Left ventricle myocardium inferior (tissue), 1 donor: Measurements from ENCODE around the gene POLR2J. TPM values are rescaled to one million over a fixed set of nuclear protein-coding genes. Genes with fewer than 3 reads are reported as not detected.
"Not testable (repeated sequence)": the region's sequence is repeated elsewhere in the genome, so short reads cannot be mapped to it uniquely, and the experiment has no call there.

Experiments
- DNase-seq: peaks from one replicate; pipeline ENCODE4 v3.0.0-alpha.2; 2020
- H3K27ac ChIP-seq: fragments of 200-600 bp; replicated peaks from 2 replicates; pipeline ENCODE4 v1.8.0; 2021
- H3K27me3 ChIP-seq: fragments of 200-600 bp; 2 replicates; pipeline ENCODE4 v1.8.0; 2021; ENCODE audit warnings: low read depth
- H3K36me3 ChIP-seq: fragments of 200-600 bp; 2 replicates; pipeline ENCODE4 v1.8.0; 2021
- H3K4me1 ChIP-seq: fragments of 200-600 bp; 2 replicates; pipeline ENCODE4 v1.8.0; 2021
- H3K4me3 ChIP-seq: fragments of 200-600 bp; 2 replicates; pipeline ENCODE4 v1.8.0; 2021; ENCODE audit warnings: mild to moderate bottlenecking, moderate library complexity
- H3K9me3 ChIP-seq: fragments of 200-600 bp; replicated peaks from 2 replicates; pipeline ENCODE4 v1.8.0; 2021
- intact Hi-C: fragments of 100-400 bp; cut with micrococcal nuclease; formaldehyde crosslinking; loops from one replicate; pipeline ENCODE4 v1.11.0; 2022
- total RNA-seq: library from RNA; stranded (reverse); fragmentation: NEBNext Ultra II Directional; extraction: Animal tissue kit (Norgen Biotek cat#: 25700); gene quantifications from one replicate; pipeline ENCODE4 v1.2.1, GENCODE V29; 2021
- TF ChIP-seq, protein P1 (sequence below): fragments of 200-600 bp; IDR thresholded peaks from 2 replicates; pipeline ENCODE4 v1.8.0; 2021; ENCODE audit warnings: antibody characterized with exemption, mild to moderate bottlenecking, borderline replicate concordance
- donor health status: DM: no; HTN: yes; CAD: no; lungs with severe emphysema.

The POLR2J gene
- total RNA-seq, 1 donor from 2014 or later = 55.8 TPM

DNA sequence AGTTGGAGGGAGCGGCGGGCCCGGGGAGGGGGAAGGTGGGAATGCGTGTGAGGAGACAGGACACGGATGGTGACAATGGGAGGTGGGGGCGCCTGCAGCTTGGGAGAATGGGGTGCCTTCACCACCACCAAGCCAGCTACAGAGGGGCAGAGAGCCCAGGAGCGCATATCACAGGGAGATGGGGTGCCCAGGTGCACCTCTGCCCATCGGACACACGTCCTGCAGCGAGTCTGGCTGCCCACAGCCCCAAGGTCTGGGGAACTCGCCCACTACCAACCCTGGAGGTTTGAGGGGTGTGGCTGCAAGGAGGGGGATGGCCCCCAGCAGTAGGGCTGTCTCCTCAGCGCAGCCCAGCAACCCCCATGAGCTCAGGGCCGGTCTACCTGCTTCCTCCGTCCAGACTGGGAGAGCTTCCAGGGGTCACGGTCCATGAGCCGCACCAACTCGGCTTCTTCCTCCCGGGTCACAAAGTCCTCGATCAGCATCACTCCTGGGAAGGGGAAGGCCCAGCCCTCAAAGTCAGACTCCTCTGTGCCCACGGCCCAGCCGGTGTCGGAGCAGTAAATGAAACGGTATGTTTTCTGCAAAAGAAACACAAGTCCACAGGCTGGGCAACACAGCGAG lies 19.4 kb downstream of the POLR2J start:
- Histone ChIP-seq H3K36me3 (peaks cover 44% of the 10 kb centered on the region), H3K4me1 (peaks cover 18% of the 10 kb centered on the region), H3K27me3 (no peaks in the 10 kb centered on the region), H3K9me3 (no peaks in the 10 kb centered on the region), H3K27ac (no peak overlapping the region), H3K4me3 (no peak overlapping the region)
- intact Hi-C loops = no loop called here
- TF ChIP-seq, protein P1, sequence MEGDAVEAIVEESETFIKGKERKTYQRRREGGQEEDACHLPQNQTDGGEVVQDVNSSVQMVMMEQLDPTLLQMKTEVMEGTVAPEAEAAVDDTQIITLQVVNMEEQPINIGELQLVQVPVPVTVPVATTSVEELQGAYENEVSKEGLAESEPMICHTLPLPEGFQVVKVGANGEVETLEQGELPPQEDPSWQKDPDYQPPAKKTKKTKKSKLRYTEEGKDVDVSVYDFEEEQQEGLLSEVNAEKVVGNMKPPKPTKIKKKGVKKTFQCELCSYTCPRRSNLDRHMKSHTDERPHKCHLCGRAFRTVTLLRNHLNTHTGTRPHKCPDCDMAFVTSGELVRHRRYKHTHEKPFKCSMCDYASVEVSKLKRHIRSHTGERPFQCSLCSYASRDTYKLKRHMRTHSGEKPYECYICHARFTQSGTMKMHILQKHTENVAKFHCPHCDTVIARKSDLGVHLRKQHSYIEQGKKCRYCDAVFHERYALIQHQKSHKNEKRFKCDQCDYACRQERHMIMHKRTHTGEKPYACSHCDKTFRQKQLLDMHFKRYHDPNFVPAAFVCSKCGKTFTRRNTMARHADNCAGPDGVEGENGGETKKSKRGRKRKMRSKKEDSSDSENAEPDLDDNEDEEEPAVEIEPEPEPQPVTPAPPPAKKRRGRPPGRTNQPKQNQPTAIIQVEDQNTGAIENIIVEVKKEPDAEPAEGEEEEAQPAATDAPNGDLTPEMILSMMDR = no peak
- no peak for DNase-seq

DNA sequence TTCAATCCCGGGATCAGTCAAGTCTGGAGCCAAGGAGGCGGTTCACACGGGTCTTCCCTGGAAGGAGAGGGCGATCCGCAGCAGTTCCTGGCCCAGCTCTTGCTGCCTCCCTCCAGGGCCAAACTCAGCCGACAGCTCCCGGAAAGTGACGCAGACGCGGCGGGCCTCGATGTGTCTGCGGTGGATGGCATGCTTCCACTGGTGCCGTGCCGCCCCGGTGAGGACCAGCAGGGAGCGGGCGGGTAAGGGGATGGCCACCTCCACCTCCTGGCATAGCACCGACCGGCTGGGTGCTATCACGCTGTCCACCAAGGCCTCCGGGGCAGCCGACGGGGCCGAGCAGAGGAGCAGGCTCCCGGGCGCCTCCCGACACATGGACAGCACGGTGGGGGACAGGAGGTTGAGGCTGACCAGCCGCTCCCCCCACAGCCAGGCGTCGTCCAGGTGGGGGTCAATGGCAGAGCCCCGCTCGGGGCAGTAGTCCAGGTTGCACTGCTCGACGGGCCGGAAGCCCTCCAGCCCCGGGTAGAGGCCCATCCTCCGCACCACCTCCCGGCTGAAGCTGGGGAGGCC lies 21.3 kb downstream of the POLR2J start:
- H3K4me3 ChIP-seq = no peak overlapping the region
- H3K27ac ChIP-seq = no peak overlapping the region
- no peaks in the 10 kb centered on the region for H3K27me3 ChIP-seq
- DNase-seq = no peak
- intact Hi-C loops = no loop called here
- TF ChIP-seq, protein P1 = no peak
- peaks cover 44% of the 10 kb centered on the region for H3K36me3 ChIP-seq
- no peaks in the 10 kb centered on the region for H3K9me3 ChIP-seq
- peaks cover 4% of the 10 kb centered on the region for H3K4me1 ChIP-seq

DNA sequence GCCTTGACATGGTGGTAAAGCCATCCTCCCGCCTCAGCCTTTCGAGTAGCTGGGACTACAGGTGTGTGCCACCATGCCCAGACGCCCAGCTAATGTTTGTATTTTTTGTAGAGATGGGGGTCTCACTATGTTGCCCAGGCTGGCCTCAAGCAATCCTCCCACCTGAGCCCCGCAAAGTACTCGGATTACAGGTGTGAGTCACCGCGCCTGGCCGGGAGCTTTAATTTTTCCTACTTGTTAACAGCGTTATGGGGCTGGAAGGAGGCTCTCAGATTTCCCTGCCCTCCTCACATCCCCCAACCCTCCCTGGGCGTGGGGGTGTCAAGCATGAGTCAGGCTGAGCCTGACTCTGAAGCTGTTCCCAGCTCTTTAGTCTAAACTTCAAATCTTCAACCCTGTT lies 22.4 kb downstream of the POLR2J start:
- no peak for DNase-seq
- H3K4me1 ChIP-seq = peaks cover 4% of the 10 kb centered on the region
- no peak overlapping the region for H3K4me3 ChIP-seq
- H3K36me3 ChIP-seq = peaks cover 44% of the 10 kb centered on the region
- TF ChIP-seq, protein P1 = no peak
- H3K27ac ChIP-seq = no peak overlapping the region
- H3K9me3 ChIP-seq = no peaks in the 10 kb centered on the region
- intact Hi-C loops = no loop called here
- no peaks in the 10 kb centered on the region for H3K27me3 ChIP-seq

DNA sequence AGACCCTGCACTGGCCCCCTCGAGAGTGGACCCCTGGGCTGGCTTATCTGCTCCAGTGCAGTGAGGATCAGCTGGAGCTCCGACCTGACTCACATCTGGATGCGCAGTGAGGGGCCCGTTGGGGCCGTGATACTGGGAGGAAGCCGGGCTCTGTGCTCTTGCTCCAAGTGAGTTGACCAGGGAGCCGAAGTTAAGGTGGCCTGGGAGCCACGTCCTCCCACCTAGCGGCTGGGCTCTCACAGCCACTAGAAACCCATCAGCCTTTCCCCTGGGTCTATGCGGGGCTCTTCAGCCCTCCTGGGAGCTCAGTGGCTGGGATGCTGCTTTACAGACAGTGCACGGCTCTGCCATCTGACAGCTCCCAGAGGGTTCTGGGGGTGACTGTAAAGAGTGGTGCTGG lies 23.1 kb downstream of the POLR2J start:
- TF ChIP-seq, protein P1 = no peak
- Histone ChIP-seq H3K36me3 (peaks cover 44% of the 10 kb centered on the region), H3K9me3 (no peaks in the 10 kb centered on the region), H3K27ac (no peak overlapping the region), H3K27me3 (no peaks in the 10 kb centered on the region), H3K4me1 (peaks cover 4% of the 10 kb centered on the region), H3K4me3 (no peak overlapping the region)
- DNase-seq = no peak
- intact Hi-C loops = no loop called here

DNA sequence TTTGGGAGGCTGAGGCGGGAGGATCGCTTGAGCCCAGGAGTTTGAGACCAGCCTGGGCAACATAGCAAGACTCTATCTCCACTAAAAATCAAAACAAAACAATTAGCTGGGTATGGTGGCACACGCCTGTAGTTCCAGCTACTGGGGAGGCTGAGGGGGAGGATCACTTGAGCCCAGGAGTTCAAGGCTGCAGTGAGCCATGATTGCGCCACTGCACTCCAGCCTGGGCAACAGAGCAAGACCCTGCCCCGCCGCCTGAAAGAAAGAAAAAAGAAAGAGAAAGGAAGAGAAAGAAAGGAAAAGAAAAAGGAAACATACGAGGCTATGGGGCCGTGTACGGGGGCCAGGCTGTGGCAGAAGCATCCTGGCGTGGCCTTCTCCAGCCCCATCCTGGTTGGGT lies 23.8 kb downstream of the POLR2J start:
- H3K9me3 ChIP-seq, H3K4me3 ChIP-seq, intact Hi-C loops, H3K27me3 ChIP-seq, H3K27ac ChIP-seq, DNase-seq, H3K4me1 ChIP-seq: not testable (repeated sequence)
- H3K36me3 ChIP-seq = peaks cover 44% of the 10 kb centered on the region

DNA sequence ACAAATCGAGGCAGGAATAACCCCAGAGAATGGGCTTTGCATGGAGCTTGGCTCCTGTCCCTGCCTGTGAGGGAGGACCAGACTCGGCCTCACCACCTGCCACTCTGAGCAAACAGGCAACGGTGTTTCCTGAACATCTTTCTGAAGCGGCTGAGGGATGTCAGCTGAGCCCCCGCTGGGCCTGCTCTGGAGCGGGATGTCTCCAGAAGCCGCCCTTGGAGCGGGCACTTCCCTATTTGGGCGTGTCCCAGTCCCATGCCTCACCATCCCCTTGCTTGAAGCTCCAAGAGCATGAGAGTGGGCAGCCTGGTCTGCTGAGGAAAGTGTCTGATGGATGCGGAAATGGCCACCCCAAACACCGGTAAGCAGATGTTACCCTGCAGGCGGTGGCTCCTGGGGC lies 24.3 kb downstream of the POLR2J start:
- Histone ChIP-seq H3K4me1 (peaks cover 4% of the 10 kb centered on the region), H3K27ac (no peak overlapping the region), H3K27me3 (no peaks in the 10 kb centered on the region), H3K36me3 (peaks cover 42% of the 10 kb centered on the region), H3K4me3 (no peak overlapping the region), H3K9me3 (no peaks in the 10 kb centered on the region)
- no peak for DNase-seq
- intact Hi-C loops = no loop called here
- TF ChIP-seq, protein P1 = no peak
